KMS-11 (cell line): ENCODE data around the gene UTP25.
A peak's percentile ranks its signal among the peaks of the same experiment; 100 is the strongest.
"Not testable (repeated sequence)": the region's sequence is repeated elsewhere in the genome, so short reads cannot be mapped to it uniquely, and the experiment has no call there.

Source experiments
- H2AFZ ChIP-seq: fragments of 200-600 bp; sonication (generic); 2 replicates; pipeline ENCODE4 v1.6.1; 2016; ENCODE audit warnings: antibody characterized with exemption, mixed run types, low read depth
- H3K27ac ChIP-seq: fragments of 200-600 bp; sonication (generic); 2 replicates; pipeline ENCODE4 v1.6.1; 2016; ENCODE audit warnings: mild to moderate bottlenecking, mixed run types
- H3K27me3 ChIP-seq: fragments of 200-600 bp; sonication (generic); 2 replicates; pipeline ENCODE4 v1.6.1; 2017; ENCODE audit warnings: mild to moderate bottlenecking, low read depth, mixed run types, moderate library complexity; ENCODE audit not compliant: insufficient read depth
- H3K36me3 ChIP-seq: fragments of 200-600 bp; sonication (generic); 2 replicates; pipeline ENCODE4 v1.6.1; 2017; ENCODE audit warnings: mild to moderate bottlenecking, mixed run types; ENCODE audit not compliant: insufficient read depth
- H3K4me1 ChIP-seq: fragments of 200-600 bp; sonication (generic); 2 replicates; pipeline ENCODE4 v1.6.1; 2016; ENCODE audit warnings: mild to moderate bottlenecking, low read depth, mixed run types; ENCODE audit not compliant: poor library complexity, severe bottlenecking
- H3K4me2 ChIP-seq: fragments of 200-600 bp; sonication (generic); 2 replicates; pipeline ENCODE4 v1.7.0; 2016; ENCODE audit warnings: mild to moderate bottlenecking, mixed run types
- H3K4me3 ChIP-seq: fragments of 200-600 bp; sonication (generic); IDR thresholded peaks from 2 replicates; pipeline ENCODE4 v1.6.1; 2017; ENCODE audit warnings: low read depth, low read length, mixed read lengths; ENCODE audit not compliant: insufficient read depth
- H3K79me2 ChIP-seq: fragments of 200-600 bp; sonication (generic); 2 replicates; pipeline ENCODE4 v1.6.1; 2016; ENCODE audit warnings: low read depth, mixed run types; ENCODE audit not compliant: insufficient read depth
- H3K9ac ChIP-seq: fragments of 200-600 bp; sonication (generic); 2 replicates; pipeline ENCODE4 v1.6.1; 2016; ENCODE audit warnings: mild to moderate bottlenecking, mixed run types
- H4K20me1 ChIP-seq: fragments of 200-600 bp; sonication (generic); 2 replicates; pipeline ENCODE4 v1.6.1; 2016; ENCODE audit warnings: mild to moderate bottlenecking, mixed run types; ENCODE audit not compliant: insufficient read depth
- TF ChIP-seq, protein P1 (sequence below): fragments of 200-600 bp; sonication (generic); conservative IDR thresholded peaks from 2 replicates; pipeline ENCODE4 v1.6.1; 2017; ENCODE audit warnings: low read depth, mild to moderate bottlenecking, antibody characterized with exemption, low read length, moderate library complexity, mixed read lengths

The UTP25 gene

DNA sequence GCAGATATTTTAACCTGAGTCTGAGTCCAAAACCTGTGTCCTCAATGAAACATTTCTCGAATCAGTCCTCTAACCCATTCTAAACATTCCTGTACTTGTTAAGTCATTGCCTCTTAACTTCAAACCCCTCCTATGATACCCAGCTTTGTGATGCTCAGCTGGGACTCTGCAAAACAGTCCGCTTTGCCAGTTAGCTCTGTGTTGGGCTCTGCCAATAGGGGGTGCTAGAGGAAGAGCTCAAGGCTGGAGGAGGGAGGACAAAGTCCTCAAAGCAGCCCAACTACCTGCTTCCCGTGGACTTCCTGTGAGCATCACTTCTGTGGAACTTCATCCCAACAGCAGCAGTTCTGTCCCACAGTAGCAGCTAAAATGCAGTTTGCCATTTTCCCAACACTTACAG, 72.2 kb downstream of the UTP25 start:
- no peak overlapping the region for H3K27ac ChIP-seq
- H3K4me1 ChIP-seq, result no peaks in the 10 kb centered on the region

DNA sequence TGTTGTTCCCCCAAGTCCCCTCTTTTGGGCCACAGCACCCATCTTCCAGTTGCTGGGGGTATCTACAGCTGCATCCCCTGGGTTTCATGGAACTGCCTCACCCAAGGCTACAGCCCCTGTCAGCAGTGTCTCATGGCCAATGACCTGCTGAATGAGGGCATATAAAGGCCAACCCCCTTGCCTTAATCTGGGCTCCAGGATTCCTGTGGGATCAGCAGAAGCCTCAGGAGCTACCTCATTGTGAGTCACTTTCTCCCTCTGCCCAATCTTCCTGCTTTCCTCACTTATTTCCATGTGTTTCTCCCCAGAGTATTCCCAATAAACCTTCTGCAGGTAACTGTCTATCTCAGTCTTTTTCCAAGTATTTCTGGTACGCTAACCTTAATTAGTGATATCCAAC, 73.0 kb downstream of the UTP25 start:
- Histone ChIP-seq H3K36me3 (no peaks in the 10 kb centered on the region), H3K4me3 (no peak overlapping the region), H3K27ac (no peak overlapping the region), H3K27me3 (no peaks in the 10 kb centered on the region), H4K20me1 (no peaks in the 10 kb centered on the region), H2AFZ (no peak overlapping the region), H3K9ac (no peak overlapping the region), H3K4me1 (no peaks in the 10 kb centered on the region), H3K79me2 (no peaks in the 10 kb centered on the region), H3K4me2 (no peak overlapping the region)
- TF ChIP-seq, protein P1, sequence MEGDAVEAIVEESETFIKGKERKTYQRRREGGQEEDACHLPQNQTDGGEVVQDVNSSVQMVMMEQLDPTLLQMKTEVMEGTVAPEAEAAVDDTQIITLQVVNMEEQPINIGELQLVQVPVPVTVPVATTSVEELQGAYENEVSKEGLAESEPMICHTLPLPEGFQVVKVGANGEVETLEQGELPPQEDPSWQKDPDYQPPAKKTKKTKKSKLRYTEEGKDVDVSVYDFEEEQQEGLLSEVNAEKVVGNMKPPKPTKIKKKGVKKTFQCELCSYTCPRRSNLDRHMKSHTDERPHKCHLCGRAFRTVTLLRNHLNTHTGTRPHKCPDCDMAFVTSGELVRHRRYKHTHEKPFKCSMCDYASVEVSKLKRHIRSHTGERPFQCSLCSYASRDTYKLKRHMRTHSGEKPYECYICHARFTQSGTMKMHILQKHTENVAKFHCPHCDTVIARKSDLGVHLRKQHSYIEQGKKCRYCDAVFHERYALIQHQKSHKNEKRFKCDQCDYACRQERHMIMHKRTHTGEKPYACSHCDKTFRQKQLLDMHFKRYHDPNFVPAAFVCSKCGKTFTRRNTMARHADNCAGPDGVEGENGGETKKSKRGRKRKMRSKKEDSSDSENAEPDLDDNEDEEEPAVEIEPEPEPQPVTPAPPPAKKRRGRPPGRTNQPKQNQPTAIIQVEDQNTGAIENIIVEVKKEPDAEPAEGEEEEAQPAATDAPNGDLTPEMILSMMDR, result no peak

More for the DNA sequence above, 72.2 kb downstream of the UTP25 start:
- Histone ChIP-seq H3K36me3 (no peaks in the 10 kb centered on the region), H3K4me2 (no peak overlapping the region), H3K79me2 (no peaks in the 10 kb centered on the region), H3K9ac (no peak overlapping the region), H2AFZ (no peak overlapping the region), H3K4me3 (no peak overlapping the region), H3K27me3 (no peaks in the 10 kb centered on the region), H4K20me1 (no peaks in the 10 kb centered on the region)
- TF ChIP-seq, protein P1, result peak; percentile 62

DNA sequence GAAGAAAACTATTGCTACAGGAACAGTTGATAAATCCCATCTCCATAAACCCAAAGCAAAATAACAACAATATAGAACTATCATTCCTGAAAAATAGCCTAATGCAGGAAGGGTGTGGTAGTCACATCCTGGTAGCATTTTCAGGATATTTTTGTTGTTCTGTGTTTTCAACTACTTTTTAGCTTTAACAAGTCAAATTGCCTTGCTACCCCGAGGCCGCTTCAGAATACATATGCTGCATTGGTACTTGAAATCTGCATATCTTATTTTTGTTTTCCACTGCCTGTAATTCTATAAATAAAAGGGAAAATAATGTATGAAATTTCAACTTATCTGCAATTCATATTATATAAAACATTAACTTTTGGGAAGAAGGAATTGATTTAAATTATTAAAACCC, 73.4 kb downstream of the UTP25 start:
- no peaks in the 10 kb centered on the region for H3K4me1 ChIP-seq
- TF ChIP-seq, protein P1, result no peak
- H3K36me3 ChIP-seq, result no peaks in the 10 kb centered on the region
- no peak overlapping the region for H2AFZ ChIP-seq
- no peaks in the 10 kb centered on the region for H4K20me1 ChIP-seq
- no peak overlapping the region for H3K4me2 ChIP-seq
- H3K79me2 ChIP-seq, result no peaks in the 10 kb centered on the region
- no peak overlapping the region for H3K4me3 ChIP-seq
- no peak overlapping the region for H3K27ac ChIP-seq
- H3K9ac ChIP-seq, result no peak overlapping the region
- no peaks in the 10 kb centered on the region for H3K27me3 ChIP-seq

- not testable (repeated sequence) for H3K27me3 ChIP-seq, H4K20me1 ChIP-seq, H3K36me3 ChIP-seq, H3K9ac ChIP-seq, H3K79me2 ChIP-seq, H3K27ac ChIP-seq, H3K4me3 ChIP-seq, H3K4me1 ChIP-seq, H2AFZ ChIP-seq, H3K4me2 ChIP-seq
Measured at GRCh38 chr1:209904774-209905173, 77.0 kb downstream of the UTP25 start.
